IPS-11a (cell line): Measurements from ENCODE around the gene MED13L.
"Not testable (repeated sequence)": the region's sequence is repeated elsewhere in the genome, so short reads cannot be mapped to it uniquely, and the experiment has no call there.

ENCODE experiments used
- H3K4me3 ChIP-seq: one replicate; pipeline ENCODE4 v1.5.1; 2013; ENCODE audit warnings: low read depth, low read length, control low read depth

The MED13L gene

DNA sequence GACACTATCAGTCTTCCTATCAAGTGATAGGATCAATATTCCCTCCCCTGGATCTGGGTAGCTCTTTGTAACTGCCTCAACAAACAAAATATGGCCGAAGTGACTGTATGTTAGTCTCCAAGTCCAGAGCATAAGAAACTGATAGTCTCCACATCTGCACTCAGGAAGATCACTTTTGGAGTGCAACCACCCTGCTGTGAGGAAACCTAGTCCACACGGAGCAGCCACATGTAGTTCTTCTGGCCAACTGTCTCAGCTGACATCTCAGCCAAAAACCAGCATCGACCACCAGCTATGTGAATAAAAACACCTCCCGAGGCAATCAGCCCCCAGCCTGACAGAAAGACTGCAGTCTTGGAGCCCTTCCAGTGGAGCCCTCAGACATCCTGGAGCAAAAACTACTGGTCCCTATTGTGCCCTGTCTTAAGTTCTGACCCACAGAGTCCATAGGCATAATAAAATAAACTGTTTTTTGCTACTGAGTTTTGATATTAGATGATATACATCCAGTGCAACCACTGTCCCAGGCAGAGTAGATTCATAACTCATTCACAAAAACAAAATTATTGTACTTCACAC, 143.8 kb downstream of the MED13L start:
- H3K4me3 ChIP-seq: no peak overlapping the region

- H3K4me3 ChIP-seq: no peak overlapping the region
Measured at GRCh38 chr12:116133149-116133548, 144.3 kb downstream of the MED13L start.

GRCh38 chr12:116131987-116132386, 145.5 kb downstream of the MED13L start:
- not testable (repeated sequence) for H3K4me3 ChIP-seq

GRCh38 chr12:116131176-116131575, 146.3 kb downstream of the MED13L start:
- no peak overlapping the region for H3K4me3 ChIP-seq

- no peak overlapping the region for H3K4me3 ChIP-seq
Measured at GRCh38 chr12:116130431-116130830, 147.1 kb downstream of the MED13L start.

- no peak overlapping the region for H3K4me3 ChIP-seq
Measured at GRCh38 chr12:116128779-116129178, 148.7 kb downstream of the MED13L start.

- no peak overlapping the region for H3K4me3 ChIP-seq
Measured at GRCh38 chr12:116127859-116128258, 149.6 kb downstream of the MED13L start.

DNA sequence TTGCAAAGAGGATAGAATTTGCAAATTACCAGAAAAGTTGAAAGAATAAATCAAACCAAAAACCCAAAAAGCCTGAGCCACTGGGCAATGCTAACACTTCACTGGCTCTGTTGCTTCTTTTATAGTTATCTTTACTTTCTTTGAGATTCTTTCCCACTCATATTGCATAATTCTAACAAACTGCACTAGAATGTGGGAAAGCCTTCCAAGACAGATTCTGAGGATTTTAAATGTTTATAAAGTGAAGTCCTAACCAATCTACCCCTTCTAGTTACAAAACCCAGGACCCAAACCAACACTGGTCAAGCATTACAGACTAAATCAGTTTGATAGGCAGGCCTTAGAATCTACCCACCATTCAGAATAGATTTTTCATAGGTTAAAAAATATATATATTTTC, 150.9 kb downstream of the MED13L start:
- no peak overlapping the region for H3K4me3 ChIP-seq

- H3K4me3 ChIP-seq: no peak overlapping the region
Measured at GRCh38 chr12:116125956-116126566, 151.4 kb downstream of the MED13L start.

DNA sequence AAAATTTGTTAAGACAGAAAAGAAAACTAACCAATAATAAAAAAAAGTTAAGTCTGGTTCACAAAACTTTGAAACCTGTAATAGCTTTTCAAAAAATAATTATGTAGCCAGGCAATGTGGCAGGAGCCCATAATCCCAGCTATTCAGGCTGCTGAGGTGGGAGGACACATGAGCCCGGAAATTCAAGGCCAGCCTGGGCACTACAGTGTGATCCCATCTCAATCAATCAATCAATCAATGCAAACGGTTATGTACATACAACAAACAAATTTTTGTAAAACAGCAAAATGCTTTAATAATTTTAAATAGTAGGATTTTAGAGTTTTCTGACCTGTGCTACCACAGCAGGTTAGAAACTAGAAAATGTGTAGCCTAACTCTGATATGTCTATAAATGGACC, 152.4 kb downstream of the MED13L start:
- H3K4me3 ChIP-seq: no peak overlapping the region

GRCh38 chr12:116123451-116124258, 153.8 kb downstream of the MED13L start:
- no peak overlapping the region for H3K4me3 ChIP-seq

DNA sequence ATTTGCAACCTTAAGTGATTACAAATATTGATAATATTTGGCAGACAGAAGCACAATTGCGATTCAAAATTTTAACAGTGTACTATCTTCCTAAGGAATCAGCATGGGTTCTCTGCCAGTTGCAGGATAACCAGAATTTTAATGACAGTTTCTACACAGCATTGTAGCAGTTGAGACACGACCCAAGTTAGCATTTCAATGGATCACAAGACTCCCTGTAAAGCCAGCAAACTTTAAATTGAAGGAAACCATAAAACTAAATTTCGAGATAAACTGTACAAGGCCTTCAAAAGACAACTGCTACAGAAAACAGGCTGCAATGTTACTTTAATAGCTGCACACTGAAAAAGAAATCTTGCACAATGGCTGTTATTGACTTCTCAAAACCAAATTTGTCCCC, 154.9 kb downstream of the MED13L start:
- no peak overlapping the region for H3K4me3 ChIP-seq

- no peak overlapping the region for H3K4me3 ChIP-seq
Measured at GRCh38 chr12:116121453-116121871, 156.0 kb downstream of the MED13L start.

DNA sequence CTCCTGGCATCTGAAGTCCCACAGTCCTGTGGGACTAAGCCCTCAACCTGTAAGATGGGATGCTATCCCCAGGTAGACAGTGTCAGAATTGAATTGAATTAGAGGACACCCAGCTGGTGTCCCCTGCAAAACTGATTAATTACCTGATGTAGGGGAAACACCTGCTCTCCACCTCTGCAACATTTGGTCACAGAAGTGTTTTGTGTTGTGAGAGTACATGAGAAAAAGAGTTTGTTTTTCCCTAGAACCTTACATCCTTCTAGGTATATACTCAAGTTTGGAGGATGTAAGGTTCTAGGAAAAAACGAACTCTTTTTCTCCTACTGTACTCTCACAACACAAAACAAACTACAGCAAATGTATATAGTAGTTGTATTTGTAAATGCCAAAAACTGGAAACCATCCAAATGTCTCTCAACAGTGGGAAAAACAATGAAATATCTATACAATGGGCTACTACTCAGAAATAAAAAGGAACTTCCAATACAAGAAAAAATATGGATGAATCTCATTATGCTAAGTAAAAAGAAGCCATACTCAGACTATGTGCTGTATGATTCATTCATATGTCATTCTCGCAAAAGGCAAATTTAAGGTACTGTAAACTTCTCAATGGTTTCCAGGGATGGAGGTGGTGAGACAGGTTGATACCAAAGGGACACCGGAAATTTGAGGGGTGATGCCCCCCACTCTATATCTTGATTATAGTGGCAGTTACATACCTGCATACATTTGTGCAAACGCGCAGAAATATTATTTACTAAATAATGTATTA, 160.7 kb downstream of the MED13L start:
- no peak overlapping the region for H3K4me3 ChIP-seq

DNA sequence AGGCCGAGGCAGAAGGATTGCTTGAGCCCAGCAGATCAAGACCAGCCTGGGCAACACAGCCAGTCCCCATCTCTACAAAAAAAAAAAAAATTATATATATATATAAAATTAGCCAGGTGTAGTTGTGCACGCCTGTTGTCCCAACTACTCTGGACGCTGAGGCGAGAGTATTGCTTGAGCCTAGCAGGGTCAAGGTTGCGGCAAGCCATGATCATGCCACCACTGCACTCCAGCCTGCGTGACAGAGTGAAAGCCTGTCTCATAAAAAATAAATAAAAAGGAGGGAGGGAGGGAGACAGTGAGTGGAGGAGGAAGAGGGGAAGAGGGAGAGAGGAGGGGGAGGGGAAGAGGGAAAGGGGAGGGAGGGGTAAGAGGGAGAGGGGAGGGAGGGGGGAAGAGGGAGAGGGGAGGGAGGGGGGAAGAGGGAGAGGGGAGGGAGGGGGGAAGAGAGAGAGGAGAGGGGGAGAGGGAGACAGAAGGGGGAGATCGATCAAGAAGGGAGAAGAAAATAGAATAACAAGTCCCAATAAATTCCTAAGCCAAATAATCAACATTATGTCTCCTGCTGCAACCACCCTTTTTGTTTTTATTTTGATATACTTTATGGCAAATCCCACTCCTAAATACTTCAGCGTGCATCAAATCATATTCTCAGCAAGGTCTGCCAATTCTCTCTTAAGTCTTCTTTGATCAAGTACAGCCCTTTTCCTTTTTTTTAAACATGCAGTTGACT, 163.9 kb downstream of the MED13L start:
- no peak overlapping the region for H3K4me3 ChIP-seq

DNA sequence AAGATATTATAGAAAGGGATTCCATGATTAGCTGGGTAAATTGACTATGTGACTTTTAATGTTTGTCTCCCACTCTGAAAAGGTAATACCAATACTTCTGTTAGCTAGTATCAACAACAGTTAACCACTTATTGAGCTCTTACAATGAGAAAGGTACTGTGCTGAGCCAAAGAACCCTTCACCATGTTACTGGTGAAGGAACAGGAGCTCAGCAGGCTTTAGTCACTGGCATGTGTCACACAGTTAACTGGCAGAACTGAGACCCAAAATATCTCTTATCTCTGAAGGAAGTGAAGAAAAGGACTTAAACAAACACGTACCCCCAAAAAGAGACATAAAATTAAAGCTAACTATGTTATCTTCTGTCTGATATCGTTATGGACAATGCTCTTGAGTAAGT, 170.6 kb downstream of the MED13L start:
- no peak overlapping the region for H3K4me3 ChIP-seq

- no peak overlapping the region for H3K4me3 ChIP-seq
Measured at GRCh38 chr12:116104167-116104767, 173.2 kb downstream of the MED13L start.

DNA sequence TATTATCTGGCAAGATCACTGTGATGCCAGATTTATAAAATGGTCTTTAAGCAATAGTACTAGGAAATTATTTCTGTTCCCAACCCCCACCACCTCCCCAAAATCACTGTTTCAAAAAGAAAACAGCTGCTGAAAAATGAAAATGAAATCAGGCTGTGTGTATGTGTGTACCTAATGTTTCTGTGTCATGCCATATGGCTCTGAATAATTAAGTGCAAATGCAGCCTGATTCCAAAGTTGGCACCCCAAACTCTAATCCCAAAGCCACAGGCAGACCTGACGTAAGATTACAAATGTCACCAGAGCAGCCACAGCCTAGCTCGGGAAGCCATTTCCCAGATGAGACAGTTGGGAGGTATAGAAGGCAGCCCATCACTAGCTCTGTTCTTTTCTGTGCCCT, 175.5 kb downstream of the MED13L start:
- no peak overlapping the region for H3K4me3 ChIP-seq

DNA sequence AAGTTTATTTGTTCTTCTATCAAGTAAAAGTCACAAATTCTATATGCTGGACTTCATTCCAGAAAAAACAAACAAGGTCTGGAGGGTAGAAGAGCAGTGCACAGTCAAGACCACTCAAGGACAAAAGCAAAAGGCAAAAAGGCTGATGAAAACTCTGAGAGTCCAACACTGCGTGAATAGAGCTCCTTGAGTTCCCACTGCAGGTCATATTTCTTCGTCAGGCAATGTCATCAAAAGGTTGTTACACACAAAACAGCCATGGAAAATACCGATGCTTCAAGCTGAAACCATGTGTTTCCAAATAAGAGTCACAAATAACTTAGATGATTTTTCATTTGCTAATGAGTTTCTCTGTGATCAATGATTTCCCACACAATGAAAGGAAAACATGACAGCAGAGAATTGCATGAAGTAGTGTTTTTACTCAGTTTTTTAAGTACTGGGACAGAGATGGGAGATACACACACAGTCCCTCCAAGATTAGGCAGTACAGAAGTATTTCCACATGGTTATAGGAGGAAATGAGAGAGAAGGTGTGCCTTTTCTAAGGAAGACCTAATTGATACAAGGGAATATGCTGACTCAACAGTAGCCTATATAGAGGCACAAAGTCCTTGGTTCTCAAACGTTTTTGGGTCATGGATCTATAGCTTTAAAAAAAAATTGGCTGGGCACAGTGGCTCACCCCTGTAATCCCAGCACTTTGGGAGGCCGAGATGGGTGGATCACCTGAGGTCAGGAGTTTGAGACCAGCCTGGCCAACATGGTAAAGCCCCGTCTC, 177.7 kb downstream of the MED13L start:
- no peak overlapping the region for H3K4me3 ChIP-seq

DNA sequence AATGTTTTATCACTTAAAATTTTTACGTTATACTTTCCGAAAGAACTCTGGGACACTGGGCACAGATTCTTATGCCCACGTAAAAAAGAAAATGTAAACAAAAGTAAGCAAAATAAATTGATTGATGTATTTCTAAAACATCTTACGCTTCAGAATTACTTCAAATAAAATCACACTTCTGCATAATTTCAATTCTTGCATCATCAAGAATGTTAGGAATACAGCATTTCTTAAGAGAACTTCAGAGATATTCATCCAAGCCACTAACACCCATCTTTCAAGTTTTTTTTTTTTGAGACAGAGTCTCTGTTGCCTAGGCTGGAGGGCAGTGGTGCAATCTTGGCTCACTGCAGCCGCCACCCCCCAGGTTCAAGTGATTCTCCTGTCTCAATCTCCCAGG, 180.6 kb downstream of the MED13L start:
- no peak overlapping the region for H3K4me3 ChIP-seq
